DOHH2 (cell line): ENCODE data around the gene AK1.
A peak's percentile ranks its signal among the peaks of the same experiment; 100 is the strongest.

Experiments
- H3F3A ChIP-seq: fragments of 200-600 bp; sonication (generic), shearing (Covaris generic); 2 replicates; pipeline ENCODE4 v1.6.0; 2016; ENCODE audit warnings: antibody characterized with exemption, mild to moderate bottlenecking; ENCODE audit not compliant: control insufficient read depth, insufficient read depth
- H3K27ac ChIP-seq: fragments of 200-600 bp; sonication (generic); 2 replicates; pipeline ENCODE4 v1.5.1; 2014; ENCODE audit warnings: low read depth, mild to moderate bottlenecking, low read length, moderate library complexity
- H3K27me3 ChIP-seq: fragments of 200-600 bp; sonication (generic); 2 replicates; pipeline ENCODE4 v1.6.1; 2014; ENCODE audit warnings: mild to moderate bottlenecking, low read length, mixed read lengths; ENCODE audit not compliant: control insufficient read depth
- H3K36me3 ChIP-seq: fragments of 200-600 bp; sonication (generic); 2 replicates; pipeline ENCODE4 v1.6.1; 2014; ENCODE audit warnings: mild to moderate bottlenecking, low read length, moderate library complexity, mixed read lengths; ENCODE audit not compliant: control insufficient read depth
- H3K4me1 ChIP-seq: fragments of 200-600 bp; sonication (generic); 2 replicates; pipeline ENCODE4 v1.6.1; 2014; ENCODE audit warnings: mild to moderate bottlenecking, low read length, mixed read lengths; ENCODE audit not compliant: control insufficient read depth
- H3K4me2 ChIP-seq: fragments of 200-600 bp; sonication (generic); 2 replicates; pipeline ENCODE4 v1.6.0; 2014; ENCODE audit warnings: mild to moderate bottlenecking, low read length, moderate library complexity
- H3K4me3 ChIP-seq: fragments of 200-600 bp; sonication (generic); 2 replicates; pipeline ENCODE4 v1.5.1; 2014; ENCODE audit warnings: mild to moderate bottlenecking, low read length, mixed read lengths
- H3K79me2 ChIP-seq: fragments of 200-600 bp; sonication (generic); 2 replicates; pipeline ENCODE4 v1.6.1; 2014; ENCODE audit warnings: mild to moderate bottlenecking, low read length, mixed read lengths; ENCODE audit not compliant: control insufficient read depth
- H3K9me2 ChIP-seq: fragments of 200-600 bp; sonication (generic); replicated peaks from 2 replicates; pipeline ENCODE4 v1.6.1; 2014; ENCODE audit warnings: mild to moderate bottlenecking, low read length, mixed read lengths; ENCODE audit not compliant: control insufficient read depth
- H3K9me3 ChIP-seq: fragments of 200-600 bp; sonication (generic); 2 replicates; pipeline ENCODE4 v1.6.1; 2014; ENCODE audit warnings: antibody characterized with exemption, low read length, mixed read lengths; ENCODE audit not compliant: control insufficient read depth, insufficient read depth
- H4K20me1 ChIP-seq: fragments of 200-600 bp; sonication (generic); 2 replicates; pipeline ENCODE4 v1.6.0; 2014; ENCODE audit warnings: low read depth, mild to moderate bottlenecking, antibody characterized with exemption, low read length, moderate library complexity; ENCODE audit not compliant: control insufficient read depth, insufficient read depth
- EZH2phosphoT487 ChIP-seq: fragments of 200-600 bp; sonication (generic); IDR thresholded peaks from 2 replicates; pipeline ENCODE4 v1.6.1; 2017; ENCODE audit warnings: borderline replicate concordance, mild to moderate bottlenecking, antibody characterized with exemption, low read length, moderate library complexity, mixed read lengths
- TF ChIP-seq, protein P1 (sequence below): fragments of 200-600 bp; sonication (generic); IDR thresholded peaks from one replicate; pipeline ENCODE4 v1.5.1; 2014; ENCODE audit warnings: antibody characterized with exemption, mild to moderate bottlenecking, low read depth, low read length; ENCODE audit not compliant: poor library complexity, severe bottlenecking

Gene AK1

GRCh38 chr9:127825319-127826051 is 52.0 kb downstream of the AK1 start:
- H3K9me3 ChIP-seq: no peaks in the 10 kb centered on the region
- peaks cover 5% of the 10 kb centered on the region; the same call in 1 of the 2 replicates for H3K27me3 ChIP-seq
- TF ChIP-seq, protein P1, sequence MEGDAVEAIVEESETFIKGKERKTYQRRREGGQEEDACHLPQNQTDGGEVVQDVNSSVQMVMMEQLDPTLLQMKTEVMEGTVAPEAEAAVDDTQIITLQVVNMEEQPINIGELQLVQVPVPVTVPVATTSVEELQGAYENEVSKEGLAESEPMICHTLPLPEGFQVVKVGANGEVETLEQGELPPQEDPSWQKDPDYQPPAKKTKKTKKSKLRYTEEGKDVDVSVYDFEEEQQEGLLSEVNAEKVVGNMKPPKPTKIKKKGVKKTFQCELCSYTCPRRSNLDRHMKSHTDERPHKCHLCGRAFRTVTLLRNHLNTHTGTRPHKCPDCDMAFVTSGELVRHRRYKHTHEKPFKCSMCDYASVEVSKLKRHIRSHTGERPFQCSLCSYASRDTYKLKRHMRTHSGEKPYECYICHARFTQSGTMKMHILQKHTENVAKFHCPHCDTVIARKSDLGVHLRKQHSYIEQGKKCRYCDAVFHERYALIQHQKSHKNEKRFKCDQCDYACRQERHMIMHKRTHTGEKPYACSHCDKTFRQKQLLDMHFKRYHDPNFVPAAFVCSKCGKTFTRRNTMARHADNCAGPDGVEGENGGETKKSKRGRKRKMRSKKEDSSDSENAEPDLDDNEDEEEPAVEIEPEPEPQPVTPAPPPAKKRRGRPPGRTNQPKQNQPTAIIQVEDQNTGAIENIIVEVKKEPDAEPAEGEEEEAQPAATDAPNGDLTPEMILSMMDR: peak; percentile 70
- no peak for TF ChIP-seq EZH2phosphoT487
- no peak overlapping the region for H3K27ac ChIP-seq
- H3K4me1 ChIP-seq: peaks cover 3% of the 10 kb centered on the region; the same call in 1 of the 2 replicates
- H3K9me2 ChIP-seq: no peaks in the 10 kb centered on the region
- no peaks in the 10 kb centered on the region for H4K20me1 ChIP-seq
- no peak overlapping the region for H3K4me3 ChIP-seq
- H3F3A ChIP-seq: peaks cover 13% of the 10 kb centered on the region
- no peaks in the 10 kb centered on the region for H3K36me3 ChIP-seq
- no peaks in the 10 kb centered on the region for H3K79me2 ChIP-seq
- peak overlapping the region; percentile 24; the same call in 1 of the 2 replicates for H3K4me2 ChIP-seq

GRCh38 chr9:127822108-127822507 is 55.4 kb downstream of the AK1 start:
- Histone ChIP-seq H3K36me3 (no peaks in the 10 kb centered on the region; the same call in 1 of the 2 replicates), H4K20me1 (no peaks in the 10 kb centered on the region), H3F3A (peaks cover 10% of the 10 kb centered on the region), H3K27ac (no peak overlapping the region), H3K4me3 (no peak overlapping the region), H3K4me2 (no peak overlapping the region), H3K4me1 (peaks cover 3% of the 10 kb centered on the region; the same call in 1 of the 2 replicates), H3K79me2 (no peaks in the 10 kb centered on the region), H3K9me3 (no peaks in the 10 kb centered on the region), H3K27me3 (no peaks in the 10 kb centered on the region), H3K9me2 (no peaks in the 10 kb centered on the region)
- TF ChIP-seq EZH2phosphoT487: no peak
- TF ChIP-seq, protein P1: no peak

GRCh38 chr9:127818574-127818973 is 58.9 kb downstream of the AK1 start:
- Histone ChIP-seq H3K27ac (no peak overlapping the region), H3F3A (peaks cover 10% of the 10 kb centered on the region), H3K9me2 (no peaks in the 10 kb centered on the region), H3K36me3 (peaks cover 15% of the 10 kb centered on the region), H3K9me3 (no peaks in the 10 kb centered on the region), H3K79me2 (no peaks in the 10 kb centered on the region), H3K27me3 (no peaks in the 10 kb centered on the region), H3K4me2 (no peak overlapping the region), H3K4me3 (no peak overlapping the region), H3K4me1 (no peaks in the 10 kb centered on the region), H4K20me1 (no peaks in the 10 kb centered on the region)
- TF ChIP-seq, protein P1: no peak
- TF ChIP-seq EZH2phosphoT487: no peak
